ENCODE results near the gene NAMPT.
A peak's percentile ranks its signal among the peaks of the same experiment; 100 is the strongest.

GRCh38 chr7:106257752-106258151 lies 27.0 kb downstream of the NAMPT start:
- TF ChIP-seq CTCF (IDR thresholded peaks at IDR 0.05) (no peak), EP300 (IDR thresholded peaks at IDR 0.05) (no peak), POLR2AphosphoS5 (IDR thresholded peaks at IDR 0.05) (peak in 2 of 4 donors; percentile 15 to 36)

Measured in sigmoid colon (tissue), 4 donors.